HG02973 (cell line): ENCODE results near the gene HS2ST1.

Experiments used
- ATAC-seq: cut with Tn5 transposase; IDR thresholded peaks from one replicate; pipeline ENCODE4 v1.9.1; 2021; ENCODE audit warnings: moderate library complexity; ENCODE audit not compliant: unreplicated experiment

Gene HS2ST1

DNA sequence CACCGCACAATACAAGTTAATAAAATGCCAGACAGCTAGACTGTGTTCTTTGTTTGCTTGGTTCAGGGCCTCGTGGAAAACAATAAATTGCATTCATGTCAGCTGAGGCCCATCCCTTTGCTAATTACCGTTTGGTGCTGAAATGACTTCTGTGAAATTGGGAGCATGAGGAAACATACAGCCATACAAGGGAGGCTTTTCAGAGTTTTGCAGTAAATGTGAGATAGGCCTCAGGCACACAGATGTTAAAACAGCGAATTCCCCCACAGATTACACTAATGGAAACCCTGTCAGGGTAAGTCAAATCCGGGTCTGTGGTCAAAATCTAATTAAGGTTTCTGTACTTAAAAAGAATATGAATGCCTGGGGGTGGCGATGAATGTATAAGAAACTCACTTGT is 240.7 kb downstream of the HS2ST1 start:
- ATAC-seq: no peak

DNA sequence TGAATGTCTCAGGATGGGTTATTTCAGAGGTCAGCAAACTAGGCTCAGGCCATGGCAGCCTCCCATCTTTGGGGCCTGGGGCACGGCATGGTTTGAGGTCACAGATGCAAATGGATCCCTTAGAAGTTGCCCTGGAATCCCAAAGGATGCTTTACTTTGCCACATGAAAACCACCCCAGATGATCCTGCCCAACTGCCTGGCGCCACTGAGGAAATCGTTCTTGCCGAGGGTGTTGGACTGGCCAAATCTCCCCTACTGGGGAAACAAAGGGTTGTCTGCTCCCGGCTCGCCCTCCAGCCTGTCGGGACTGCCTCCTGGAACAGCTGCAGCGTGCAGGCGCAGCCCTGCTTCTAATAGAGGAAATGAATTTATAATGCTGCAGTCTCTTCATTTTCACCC is 241.2 kb downstream of the HS2ST1 start:
- no peak for ATAC-seq

DNA sequence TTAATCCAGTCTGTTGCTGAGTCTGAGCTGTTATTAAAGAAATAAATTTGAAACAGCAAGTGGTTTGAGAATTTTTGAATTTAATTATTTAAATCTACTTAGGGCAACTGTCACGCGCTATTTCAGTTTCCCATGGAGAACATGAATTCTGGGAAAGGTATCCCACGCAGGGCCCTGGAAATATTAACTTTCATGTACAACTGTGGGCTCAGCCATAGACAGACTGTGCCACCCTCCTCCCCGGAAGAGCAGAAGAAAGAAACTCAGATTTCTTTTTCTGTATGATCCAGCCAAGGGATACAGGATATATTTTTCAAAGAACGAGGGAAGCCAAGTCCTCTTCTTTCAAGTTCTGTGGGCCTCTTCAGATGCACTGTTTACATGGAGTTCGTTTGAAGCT is 241.7 kb downstream of the HS2ST1 start:
- ATAC-seq: no peak

DNA sequence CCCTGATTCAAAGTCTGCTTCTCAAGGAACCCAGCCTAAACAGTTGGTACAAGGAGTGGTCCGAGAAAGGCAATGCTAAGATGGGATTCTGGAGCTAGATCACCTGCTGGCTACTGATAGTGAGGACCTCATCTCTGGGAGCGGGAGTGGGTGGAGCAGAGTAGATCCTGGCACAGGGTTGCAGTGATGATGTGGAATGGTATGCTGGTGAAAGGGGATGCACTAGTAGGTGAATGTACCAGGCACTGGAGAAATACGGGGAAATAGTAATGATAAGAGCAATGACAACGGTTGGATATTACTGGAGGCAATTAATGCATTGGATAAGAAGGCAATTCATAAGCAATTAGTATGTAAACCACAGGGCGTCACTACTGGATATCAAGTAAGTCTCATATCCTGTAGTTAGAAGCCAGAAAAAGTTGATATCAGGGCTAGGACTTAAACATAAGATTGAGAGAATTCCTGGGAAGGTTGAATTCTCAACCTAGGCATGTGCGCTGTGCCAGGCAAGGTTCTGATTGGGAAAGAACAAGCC is 245.0 kb downstream of the HS2ST1 start:
- no peak for ATAC-seq
